Chondrocyte (in vitro differentiated cells): Measurements from ENCODE around the gene ARHGAP26. TPM values are rescaled to one million over a fixed set of nuclear protein-coding genes. Genes with fewer than 3 reads are reported as not detected.

Experiments used
- DNase-seq: peaks from one replicate; pipeline ENCODE4 v3.0.0; 2021; ENCODE audit warnings: mixed read lengths, low spot score
- H3K27ac Mint-ChIP-seq: one replicate; pipeline ENCODE4 v1.8.0; 2021; ENCODE audit warnings: mild to moderate bottlenecking, moderate library complexity, mixed read lengths; ENCODE audit not compliant: unreplicated experiment
- H3K27me3 Mint-ChIP-seq: 2 replicates; pipeline ENCODE4 v1.8.0; 2021; ENCODE audit warnings: low read depth, mixed read lengths
- H3K36me3 Mint-ChIP-seq: 2 replicates; pipeline ENCODE4 v1.8.0; 2021; ENCODE audit warnings: low read depth, mixed read lengths
- H3K4me1 Mint-ChIP-seq: 2 replicates; pipeline ENCODE4 v1.8.0; 2021; ENCODE audit warnings: low read depth, mild to moderate bottlenecking, mixed read lengths
- H3K4me3 Mint-ChIP-seq: one replicate; pipeline ENCODE4 v1.8.0; 2021; ENCODE audit warnings: mild to moderate bottlenecking, moderate library complexity, mixed read lengths; ENCODE audit not compliant: unreplicated experiment
- H3K9me3 Mint-ChIP-seq: 2 replicates; pipeline ENCODE4 v1.8.0; 2021; ENCODE audit warnings: low read depth, mixed read lengths
- CTCF ChIP-seq: fragments of 200-600 bp; sonication (generic); IDR thresholded peaks from 2 replicates; pipeline ENCODE4 v1.5.0; 2021; ENCODE audit warnings: antibody characterized with exemption, mild to moderate bottlenecking, moderate library complexity
- total RNA-seq: library from RNA; stranded (reverse); gene quantifications from 3 replicates; pipeline ENCODE4 v1.2.1, GENCODE V29; 2021

ARHGAP26 gene
- total RNA-seq, 1 donor from 2014 or later, result 16.4 TPM

GRCh38 chr5:143161885-143162540 is 391.8 kb downstream of the ARHGAP26 start:
- Mint-ChIP-seq H3K9me3 (no peaks in the 10 kb centered on the region), H3K4me3 (no peak overlapping the region), H3K27me3 (no peaks in the 10 kb centered on the region), H3K36me3 (no peaks in the 10 kb centered on the region), H3K27ac (no peak overlapping the region), H3K4me1 (peaks cover 12% of the 10 kb centered on the region)
- no peak for DNase-seq
- TF ChIP-seq CTCF, result no peak

- H3K27ac Mint-ChIP-seq, result no peak overlapping the region
- H3K27me3 Mint-ChIP-seq, result no peaks in the 10 kb centered on the region
- H3K4me3 Mint-ChIP-seq, result no peak overlapping the region
- peaks cover 18% of the 10 kb centered on the region for H3K4me1 Mint-ChIP-seq
- TF ChIP-seq CTCF, result no peak
- H3K9me3 Mint-ChIP-seq, result no peaks in the 10 kb centered on the region
- DNase-seq, result no peak
- no peaks in the 10 kb centered on the region for H3K36me3 Mint-ChIP-seq
These were observed 392.6 kb downstream of the ARHGAP26 start for GRCh38 chr5:143162810-143163209.

- Mint-ChIP-seq H3K36me3 (no peaks in the 10 kb centered on the region), H3K9me3 (no peaks in the 10 kb centered on the region), H3K4me1 (peaks cover 29% of the 10 kb centered on the region), H3K4me3 (no peak overlapping the region), H3K27ac (no peak overlapping the region), H3K27me3 (no peaks in the 10 kb centered on the region)
- no peak for DNase-seq
- no peak for TF ChIP-seq CTCF
These were observed 394.4 kb downstream of the ARHGAP26 start for GRCh38 chr5:143164557-143164956.

GRCh38 chr5:143165049-143165880 is 395.1 kb downstream of the ARHGAP26 start:
- Mint-ChIP-seq H3K4me3 (no peak overlapping the region), H3K27me3 (no peaks in the 10 kb centered on the region), H3K4me1 (peaks cover 33% of the 10 kb centered on the region), H3K9me3 (no peaks in the 10 kb centered on the region), H3K27ac (peak overlapping the region; percentile 36), H3K36me3 (no peaks in the 10 kb centered on the region)
- no peak for DNase-seq
- TF ChIP-seq CTCF, result no peak

- DNase-seq, result no peak
- Mint-ChIP-seq H3K9me3 (no peaks in the 10 kb centered on the region), H3K4me1 (peaks cover 38% of the 10 kb centered on the region), H3K27me3 (no peaks in the 10 kb centered on the region), H3K36me3 (no peaks in the 10 kb centered on the region), H3K4me3 (no peak overlapping the region), H3K27ac (no peak overlapping the region)
- TF ChIP-seq CTCF, result no peak
These were observed 395.9 kb downstream of the ARHGAP26 start for GRCh38 chr5:143166090-143166489.
